HG03469 (cell line): Measurements from ENCODE around the gene OVCA2.

Experiments used
- ATAC-seq: cut with Tn5 transposase; IDR thresholded peaks from one replicate; pipeline ENCODE4 v1.9.1; 2021; ENCODE audit warnings: mild to moderate bottlenecking, moderate library complexity, moderate number of reproducible peaks; ENCODE audit not compliant: unreplicated experiment

The OVCA2 gene

GRCh38 chr17:2063261-2064146, 21.7 kb downstream of the OVCA2 start:
- ATAC-seq: no peak

GRCh38 chr17:2064147-2064489, 22.3 kb downstream of the OVCA2 start:
- ATAC-seq: no peak

DNA sequence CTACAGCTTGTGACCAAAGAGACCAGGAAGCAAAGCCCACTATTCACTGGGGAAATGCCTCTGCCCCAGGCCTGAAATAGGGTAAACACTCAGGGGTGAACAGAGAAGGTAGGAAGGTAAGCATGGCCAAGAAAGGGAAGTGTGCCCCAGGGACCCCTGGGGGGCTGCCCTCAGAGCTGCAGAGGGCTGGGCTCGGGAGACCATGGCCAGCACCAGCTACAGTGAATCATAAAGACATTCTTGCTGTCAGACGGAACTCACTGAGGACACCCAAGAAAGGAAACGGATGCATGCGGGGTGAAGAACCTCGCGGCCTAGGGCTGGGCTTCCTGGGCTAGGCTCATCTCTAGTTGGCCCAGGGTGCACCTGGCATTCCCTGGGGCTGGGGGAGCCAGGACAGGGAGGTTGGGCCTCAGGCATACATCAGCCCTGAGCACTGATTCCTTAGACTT, 22.7 kb downstream of the OVCA2 start:
- no peak for ATAC-seq

DNA sequence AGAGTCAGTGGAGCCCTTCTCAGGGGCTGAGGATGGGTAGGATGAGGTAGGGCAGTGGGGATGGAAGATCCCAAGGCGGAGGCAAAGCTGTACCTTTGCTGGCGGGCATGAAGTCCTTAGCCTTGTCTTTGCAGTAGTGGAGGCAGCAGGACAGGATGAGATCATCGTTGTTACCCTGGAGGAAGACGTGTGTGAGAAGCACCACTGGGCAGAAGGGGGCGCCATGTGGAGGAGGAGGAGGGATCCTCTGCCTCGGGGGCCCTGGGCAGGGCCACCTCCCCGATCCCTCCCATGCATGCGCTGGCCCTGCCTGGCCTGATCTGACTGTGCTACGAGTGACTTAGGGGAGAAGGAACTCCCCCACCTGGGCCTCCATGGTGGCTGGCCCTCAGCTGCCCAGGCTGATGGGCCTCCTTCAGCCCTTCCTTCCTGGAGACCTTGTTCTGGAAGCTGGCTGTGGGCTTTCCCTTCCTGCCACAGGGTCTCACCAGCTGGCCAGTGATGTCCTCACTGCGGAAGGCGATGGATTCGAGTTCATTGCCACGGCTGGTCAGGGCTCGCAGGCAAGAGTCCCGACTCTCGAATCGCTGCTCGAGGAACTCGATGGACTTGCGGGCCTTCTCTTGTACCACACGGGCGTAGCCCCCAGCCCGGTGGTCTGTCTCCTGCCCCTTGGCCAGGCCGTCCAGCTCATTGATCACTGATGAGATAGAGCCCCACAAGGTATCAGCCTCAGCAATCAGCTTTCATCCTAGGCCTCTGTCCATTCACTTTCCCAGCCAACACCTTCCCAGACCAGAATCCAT, 23.4 kb downstream of the OVCA2 start:
- ATAC-seq: no peak

DNA sequence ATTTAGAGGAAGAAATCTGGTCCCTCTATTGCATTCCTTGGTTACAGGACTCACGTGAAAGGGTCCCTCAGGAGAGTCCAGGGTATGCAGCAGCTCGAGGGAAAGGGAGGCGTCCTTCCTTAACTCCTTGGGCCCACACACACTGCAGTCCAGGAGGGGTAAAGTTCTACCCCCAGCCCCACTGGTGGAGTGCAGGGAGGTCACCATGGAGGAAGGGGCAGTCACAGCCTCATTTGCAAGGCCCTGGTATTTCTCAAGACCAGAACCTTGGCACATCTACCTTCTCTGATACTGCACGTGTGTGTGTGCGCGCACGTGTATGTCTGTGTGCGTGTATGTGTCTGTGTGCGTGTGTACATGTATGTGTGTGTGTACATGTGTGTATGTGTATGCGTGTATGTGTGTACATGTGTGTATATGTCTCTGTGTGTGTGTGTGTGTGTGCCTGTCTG, 24.2 kb downstream of the OVCA2 start:
- no peak for ATAC-seq

DNA sequence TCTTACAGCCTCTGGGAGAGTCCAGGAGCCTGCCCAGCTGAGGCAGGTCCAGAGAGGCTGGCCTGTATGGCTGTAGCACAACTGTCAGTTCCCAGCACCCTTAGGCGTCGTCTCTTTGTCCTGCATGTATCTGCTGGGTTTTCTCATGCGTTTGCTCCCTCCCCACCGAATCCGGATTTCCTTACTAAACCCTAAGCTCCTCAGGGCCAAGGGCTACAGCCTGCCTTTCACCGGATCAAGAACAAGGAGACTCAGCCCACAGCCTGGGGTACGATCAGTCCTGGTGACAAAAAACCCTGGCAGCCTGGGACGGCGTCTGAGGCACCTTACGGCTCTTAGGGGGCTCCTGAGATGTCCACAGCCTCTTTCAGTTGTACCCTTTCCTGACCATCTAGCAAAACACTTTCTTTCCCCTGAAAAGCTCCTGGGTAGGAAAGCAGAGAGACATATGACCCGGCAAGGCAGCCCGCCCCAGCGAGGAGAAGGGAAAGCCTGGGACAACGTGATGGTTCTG, 25.3 kb downstream of the OVCA2 start:
- no peak for ATAC-seq

DNA sequence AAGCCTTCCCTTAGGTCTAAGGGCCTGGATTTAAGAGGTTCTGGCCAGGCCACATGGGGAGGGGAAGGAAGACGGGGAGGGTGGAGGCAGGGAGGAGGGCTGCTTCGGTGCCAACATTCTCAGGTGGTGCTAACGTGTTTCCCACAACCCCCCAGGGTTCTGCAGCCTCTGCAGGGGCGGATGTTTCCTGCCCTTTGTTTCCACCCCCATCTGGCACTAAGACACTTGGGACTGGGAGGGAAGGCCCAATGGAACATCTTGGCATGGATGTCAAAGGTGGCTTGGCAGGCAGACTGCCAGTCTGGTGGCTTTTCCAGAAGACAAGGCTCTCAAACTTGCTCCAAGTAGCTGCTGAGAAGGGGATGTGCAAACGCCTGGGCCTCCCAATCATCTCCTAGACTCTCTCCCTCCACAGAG, 25.8 kb downstream of the OVCA2 start:
- no peak for ATAC-seq

GRCh38 chr17:2068031-2068518, 26.3 kb downstream of the OVCA2 start:
- no peak for ATAC-seq

GRCh38 chr17:2068519-2069051, 26.8 kb downstream of the OVCA2 start:
- no peak for ATAC-seq

DNA sequence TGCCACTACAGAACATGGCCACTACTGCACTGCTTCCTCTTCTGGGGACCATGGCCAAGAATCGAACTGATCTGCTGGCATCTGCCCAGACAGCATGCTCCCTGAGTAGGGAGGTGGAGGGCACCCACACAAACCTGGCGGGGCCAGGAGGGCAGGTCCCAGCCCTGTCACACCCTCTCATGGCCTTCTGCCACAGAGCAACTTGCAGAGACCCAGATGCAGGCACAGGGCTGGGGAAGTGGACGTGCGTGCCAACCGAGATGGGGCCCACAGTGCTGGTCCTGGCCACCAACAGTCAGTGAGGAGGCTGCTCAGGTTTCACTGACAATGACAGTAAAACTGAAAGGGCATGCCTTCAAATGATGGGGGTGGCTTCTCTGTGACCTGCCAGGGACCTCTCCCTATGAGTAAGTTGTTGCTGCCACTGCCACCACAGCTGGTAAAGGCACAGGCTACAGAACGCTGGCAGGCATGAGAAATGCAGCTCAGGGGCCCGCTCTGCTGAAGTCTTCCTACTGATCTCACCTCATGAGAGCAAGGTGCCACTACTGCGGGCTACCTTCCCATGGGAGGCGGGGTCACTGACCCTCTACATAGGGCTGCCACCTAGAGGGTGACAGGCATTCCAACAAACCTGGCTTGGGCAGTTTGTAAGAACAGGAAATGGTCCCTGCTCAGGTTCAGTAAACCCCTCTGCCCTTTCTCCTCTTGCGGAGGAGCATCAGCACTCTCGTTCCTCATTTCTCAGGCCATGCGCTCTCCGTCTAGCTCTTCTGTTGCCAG, 28.6 kb downstream of the OVCA2 start:
- peak; percentile 53 for ATAC-seq

DNA sequence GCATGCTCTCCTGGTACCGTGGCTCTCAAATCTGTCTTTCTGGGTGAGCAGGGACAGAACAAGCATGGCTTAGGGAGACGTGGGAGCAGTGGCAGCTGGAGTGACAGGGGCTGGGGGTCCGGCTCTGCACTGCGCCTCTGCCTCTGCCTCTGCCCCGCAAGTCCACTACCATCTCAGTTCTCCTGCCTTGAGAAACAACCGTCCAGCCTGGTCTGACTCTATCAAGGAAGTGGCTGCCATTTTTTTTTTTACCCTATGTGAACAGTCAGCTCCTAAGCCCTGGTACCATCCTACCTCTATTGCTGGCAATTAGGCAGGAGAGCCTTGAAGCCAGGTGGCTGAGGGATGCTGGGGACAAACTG, 29.2 kb downstream of the OVCA2 start:
- no peak for ATAC-seq

DNA sequence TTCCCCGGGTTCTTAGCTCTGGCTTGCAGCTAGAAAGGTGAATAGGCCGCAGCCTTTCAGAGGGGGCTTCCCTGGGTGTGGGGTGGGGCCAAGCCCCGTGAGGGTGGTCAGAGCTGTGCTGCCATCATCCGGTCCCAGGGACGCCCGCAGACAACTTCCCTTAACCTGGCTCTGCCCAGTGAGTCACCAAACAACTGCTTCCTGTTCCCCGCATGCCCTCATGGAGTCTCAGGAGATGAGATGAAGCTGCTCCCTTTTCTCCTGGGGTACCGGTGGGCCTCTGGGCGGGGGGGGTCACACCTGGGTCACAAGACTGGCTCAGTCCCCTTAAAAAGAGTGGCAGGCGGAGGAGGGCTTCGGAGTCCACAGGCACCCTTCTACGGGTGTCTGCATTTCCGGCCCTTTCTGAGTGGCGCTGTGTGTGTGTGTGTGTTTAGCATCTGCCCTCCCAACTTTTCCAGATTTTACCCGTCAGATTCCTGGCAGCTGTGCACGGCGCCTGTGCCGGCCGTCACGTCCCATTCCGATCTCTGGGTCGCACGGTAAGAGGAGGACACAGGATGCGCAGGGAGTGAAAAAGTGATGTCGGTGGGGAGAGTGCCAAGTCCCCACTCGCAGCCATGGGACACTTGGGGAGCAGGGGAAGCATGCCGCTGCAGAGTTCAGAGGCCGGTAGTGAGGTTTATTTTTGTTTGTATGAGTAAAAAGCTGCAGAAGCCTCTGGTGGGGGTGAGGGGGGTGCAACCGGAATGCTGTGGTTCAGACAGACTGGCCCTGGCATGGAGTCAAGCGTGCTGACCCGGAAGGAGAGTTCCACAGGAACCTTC, 29.8 kb downstream of the OVCA2 start:
- ATAC-seq: no peak

DNA sequence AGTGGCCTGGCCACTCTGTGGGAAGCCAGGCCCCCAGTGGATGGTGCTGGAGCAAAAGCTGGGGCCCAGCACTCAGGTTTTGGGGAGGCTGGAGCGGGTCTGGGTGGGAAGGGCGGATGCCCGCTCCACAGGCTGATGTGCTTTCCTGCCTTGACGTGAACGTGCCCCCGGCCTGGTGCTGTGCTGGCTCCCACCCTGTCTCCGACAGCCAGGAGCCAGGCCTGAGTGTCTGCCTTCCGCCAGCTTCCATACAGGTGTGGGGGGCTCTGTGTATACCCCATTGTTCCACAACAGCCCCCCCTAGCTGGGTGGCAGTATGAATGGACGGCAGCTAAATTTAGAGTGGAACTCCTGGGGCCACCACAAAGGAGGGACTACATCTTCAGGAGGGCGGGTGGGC, 33.1 kb downstream of the OVCA2 start:
- ATAC-seq: no peak

DNA sequence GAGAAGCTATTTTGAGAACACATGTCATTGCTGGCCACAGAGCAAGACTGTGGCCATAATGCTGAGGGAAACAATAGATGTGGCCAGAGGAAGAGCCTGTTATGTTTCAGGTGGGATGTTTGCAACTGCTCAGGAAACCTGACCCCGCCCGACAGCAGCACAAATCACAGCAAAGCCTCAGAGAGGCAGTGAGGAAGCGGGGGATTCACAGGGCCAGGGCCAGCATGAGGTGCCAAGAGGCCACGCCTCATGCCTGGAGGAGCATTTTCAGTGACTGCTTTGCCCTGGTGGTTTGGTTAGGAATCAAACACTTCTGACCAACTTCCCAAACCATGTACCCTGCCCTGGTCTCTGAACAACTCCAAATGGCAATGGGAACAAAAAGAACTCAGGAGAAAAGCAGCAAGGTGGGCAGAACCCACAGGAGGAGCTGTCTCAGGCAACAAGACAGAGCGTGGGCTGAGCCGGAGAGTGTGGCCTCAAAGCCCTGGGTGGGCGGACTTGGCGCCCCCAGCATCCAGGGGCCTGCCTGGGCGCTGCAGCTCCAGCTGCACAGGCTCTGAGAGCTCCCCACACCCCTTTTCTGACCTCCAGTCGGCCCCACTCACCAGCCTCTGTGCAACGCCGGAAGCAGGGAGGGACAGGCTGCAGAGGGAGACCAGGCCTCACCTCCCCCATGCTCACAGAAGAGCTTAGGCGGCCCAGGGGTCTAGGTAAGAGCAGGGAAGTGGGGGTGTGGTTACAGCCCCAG, 33.7 kb downstream of the OVCA2 start:
- ATAC-seq: no peak

DNA sequence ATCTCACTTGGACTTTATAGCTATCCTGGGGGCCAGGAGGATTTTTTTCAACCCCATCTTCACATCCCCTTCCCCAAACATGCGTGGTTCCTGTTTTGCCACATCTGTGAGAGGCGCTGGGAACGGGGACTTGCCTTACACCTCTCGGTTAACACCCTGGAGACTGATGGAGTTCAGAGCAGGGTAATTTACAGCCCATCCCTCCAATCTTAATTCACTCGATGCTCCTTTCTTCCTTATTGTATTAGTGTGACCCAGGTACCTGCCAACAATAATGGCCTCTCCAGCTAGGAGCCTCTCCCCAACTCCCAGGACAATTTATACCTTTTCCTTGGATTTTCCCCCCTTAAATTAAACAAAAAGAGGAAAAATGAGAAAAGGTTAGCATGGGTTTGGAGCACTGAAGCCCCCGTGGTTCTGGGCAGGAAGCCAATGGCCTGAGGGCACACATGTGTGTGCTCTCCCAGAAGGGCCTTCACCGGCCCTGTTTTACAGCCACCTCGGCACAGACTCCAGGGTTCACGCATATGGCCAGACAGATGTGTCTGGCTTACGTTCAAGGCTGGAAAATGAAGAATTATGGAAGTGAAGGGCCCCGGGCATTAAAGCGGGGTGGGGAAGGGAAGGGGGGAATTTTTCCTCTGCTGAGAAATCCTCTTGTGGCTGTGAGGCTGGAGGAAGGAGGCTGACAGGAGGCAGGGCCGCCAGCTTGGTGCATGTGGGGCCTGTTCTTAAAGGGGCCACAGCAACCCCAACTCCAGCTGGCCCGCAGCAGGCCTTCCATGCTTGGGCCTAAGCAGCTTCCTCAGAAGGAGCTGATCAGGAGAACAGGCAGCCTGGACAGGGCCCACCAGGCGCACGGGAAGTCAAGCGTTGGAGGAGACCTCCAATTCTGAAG, 34.5 kb downstream of the OVCA2 start:
- no peak for ATAC-seq

GRCh38 chr17:2077040-2077439, 35.2 kb downstream of the OVCA2 start:
- no peak for ATAC-seq

GRCh38 chr17:2081564-2081963, 39.7 kb downstream of the OVCA2 start:
- no peak for ATAC-seq
